Measurements from ENCODE around the gene BTN3A1.

DNA sequence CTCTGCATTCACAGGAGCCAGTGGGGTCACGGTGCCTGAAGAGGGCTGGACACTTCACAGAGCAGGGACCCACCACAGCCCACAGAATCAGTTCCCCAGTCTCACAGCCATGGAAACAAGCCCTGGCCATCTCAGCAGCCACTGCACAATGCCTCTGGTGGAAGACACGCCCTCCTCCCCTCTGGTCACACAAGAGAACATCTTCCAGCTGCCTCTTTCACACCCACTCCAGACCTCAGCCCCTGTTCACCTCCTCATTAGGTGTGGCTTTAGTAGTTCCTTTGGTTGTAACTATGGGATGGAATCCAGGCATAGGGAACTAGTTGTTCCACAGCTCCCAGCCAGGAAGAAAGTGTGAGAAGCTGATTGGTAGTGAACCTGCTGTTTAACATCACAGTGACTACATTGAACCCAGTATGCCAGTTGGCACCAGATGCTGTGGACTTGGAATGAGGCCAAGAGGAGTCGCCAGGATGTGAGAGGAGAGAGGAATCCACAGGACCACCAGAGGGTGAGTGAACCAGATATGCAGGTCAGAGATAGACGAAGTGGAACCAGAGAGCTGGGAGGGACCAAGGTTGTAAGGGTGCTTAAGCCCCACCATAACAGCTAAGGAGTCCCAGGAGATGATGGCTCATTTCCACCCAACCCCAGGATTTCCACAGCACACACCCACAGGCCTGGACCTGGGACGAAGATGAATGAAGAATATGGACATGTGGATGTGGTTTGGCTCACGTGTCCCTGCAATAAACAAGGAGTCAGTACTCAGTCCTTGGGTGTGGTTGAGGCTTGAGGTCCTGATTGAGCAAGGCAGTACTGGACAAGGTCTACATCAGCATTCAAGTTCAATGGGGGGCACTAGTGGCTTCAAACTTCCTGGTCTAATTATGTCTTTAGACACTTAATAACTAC, 29.4 kb downstream of the BTN3A1 start:
- TF ChIP-seq, protein P1, sequence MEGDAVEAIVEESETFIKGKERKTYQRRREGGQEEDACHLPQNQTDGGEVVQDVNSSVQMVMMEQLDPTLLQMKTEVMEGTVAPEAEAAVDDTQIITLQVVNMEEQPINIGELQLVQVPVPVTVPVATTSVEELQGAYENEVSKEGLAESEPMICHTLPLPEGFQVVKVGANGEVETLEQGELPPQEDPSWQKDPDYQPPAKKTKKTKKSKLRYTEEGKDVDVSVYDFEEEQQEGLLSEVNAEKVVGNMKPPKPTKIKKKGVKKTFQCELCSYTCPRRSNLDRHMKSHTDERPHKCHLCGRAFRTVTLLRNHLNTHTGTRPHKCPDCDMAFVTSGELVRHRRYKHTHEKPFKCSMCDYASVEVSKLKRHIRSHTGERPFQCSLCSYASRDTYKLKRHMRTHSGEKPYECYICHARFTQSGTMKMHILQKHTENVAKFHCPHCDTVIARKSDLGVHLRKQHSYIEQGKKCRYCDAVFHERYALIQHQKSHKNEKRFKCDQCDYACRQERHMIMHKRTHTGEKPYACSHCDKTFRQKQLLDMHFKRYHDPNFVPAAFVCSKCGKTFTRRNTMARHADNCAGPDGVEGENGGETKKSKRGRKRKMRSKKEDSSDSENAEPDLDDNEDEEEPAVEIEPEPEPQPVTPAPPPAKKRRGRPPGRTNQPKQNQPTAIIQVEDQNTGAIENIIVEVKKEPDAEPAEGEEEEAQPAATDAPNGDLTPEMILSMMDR (conservative IDR thresholded peaks at IDR 0.05 in 1 of 2, IDR thresholded peaks at IDR 0.05 in 1 of 2; ENCODE audit: extremely low read depth in 1 of 2, insufficient read depth in 1 of 2, low read depth in 1 of 2, low read length in 2 of 2) = no peak
- no peak for TF ChIP-seq EZH2 (IDR thresholded peaks at IDR 0.05; ENCODE audit: borderline replicate concordance, low read length)
